NCI-H446 treated with DMSO at 0.1 percent for 48 hours (cell line): ENCODE measurements around the gene ENAH.

Experiments used
- DNase-seq: peaks from one replicate; lab custom pipeline; 2025; lab: John Stamatoyannopoulos, UW

ENAH gene

GRCh38 chr1:225603538-225604354 is 49.2 kb downstream of the ENAH start:
- no peak for DNase-seq

GRCh38 chr1:225602590-225603206 is 50.2 kb downstream of the ENAH start:
- DNase-seq = no peak

DNA sequence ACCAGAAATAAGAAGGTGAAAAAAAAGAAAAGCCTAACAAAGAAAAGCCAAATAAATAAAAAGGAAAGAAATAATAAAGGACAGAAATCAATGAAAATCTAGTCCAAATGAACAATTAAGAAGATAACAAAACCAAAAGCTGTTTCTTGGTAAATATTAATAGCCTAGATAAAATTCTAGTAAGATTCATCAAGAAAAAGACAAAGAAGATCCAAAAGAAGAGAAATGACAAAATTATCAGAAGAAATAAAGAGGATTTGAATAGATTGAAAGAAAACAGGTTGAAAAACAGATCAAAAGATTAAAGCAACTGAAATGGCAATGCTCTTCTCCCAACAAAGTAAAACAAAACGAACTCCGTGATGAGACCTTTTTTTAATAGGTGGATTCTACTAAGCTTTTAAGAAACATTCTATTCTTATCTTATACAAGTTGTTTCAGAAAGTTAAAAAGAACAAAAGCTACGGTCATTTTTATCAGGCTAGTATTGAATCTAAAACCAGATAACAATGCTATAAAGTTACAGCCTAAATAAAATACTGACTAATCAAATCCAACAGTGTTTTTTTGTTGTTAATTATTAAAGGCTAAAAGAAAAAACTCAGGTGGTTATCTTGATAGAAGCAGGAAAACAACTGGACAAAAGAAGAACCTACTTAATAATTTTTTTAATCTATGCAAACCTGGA is 50.9 kb downstream of the ENAH start:
- no peak for DNase-seq

DNA sequence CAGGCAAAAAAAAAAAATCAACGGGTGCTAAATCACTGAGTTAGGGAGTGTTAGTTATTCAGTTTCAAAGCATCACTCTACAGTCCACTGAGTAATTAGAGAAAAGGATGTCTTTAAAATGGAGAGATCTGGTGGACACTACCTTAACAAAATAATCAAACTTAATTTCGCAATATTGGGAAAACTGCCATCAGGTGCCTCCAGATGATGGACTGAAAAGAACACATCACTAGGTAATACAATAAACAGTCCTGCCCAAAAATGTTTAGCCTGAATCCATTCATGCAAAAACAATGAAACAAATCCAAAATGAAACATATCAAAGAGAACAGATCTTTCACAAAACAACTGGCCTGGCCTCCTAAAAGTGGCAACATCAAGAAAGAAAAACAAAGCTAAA is 54.1 kb downstream of the ENAH start:
- no peak for DNase-seq

GRCh38 chr1:225597926-225598575 is 54.9 kb downstream of the ENAH start:
- DNase-seq = no peak

- no peak for DNase-seq
Observed at GRCh38 chr1:225596736-225597135, 56.2 kb downstream of the ENAH start.

DNA sequence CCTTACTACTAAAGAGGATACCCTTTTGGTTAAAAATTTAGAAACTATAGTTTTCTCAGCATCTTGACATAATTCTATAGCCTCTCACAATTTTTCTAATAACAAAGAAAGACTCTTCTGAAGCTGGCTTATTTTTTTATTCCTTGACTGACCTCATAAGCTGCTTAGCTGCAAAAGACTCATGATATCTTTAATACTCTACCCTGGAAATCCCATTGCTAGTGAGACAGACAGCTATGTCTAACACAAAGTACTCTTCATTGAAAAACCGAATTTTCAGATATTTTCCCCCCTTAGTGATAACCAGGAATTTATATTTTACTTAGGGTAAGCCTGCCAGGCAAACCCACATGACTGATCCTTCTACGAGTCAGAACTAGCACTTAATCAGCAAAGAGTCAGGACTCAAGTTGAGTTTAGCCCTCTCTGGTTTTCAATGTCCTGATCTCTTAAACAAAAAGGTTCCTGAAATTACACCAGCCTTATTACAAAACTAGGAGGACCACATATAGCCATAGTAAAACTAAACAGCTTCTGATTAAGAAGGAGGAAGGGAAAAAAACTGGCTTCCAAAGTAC is 56.9 kb downstream of the ENAH start:
- no peak for DNase-seq

DNA sequence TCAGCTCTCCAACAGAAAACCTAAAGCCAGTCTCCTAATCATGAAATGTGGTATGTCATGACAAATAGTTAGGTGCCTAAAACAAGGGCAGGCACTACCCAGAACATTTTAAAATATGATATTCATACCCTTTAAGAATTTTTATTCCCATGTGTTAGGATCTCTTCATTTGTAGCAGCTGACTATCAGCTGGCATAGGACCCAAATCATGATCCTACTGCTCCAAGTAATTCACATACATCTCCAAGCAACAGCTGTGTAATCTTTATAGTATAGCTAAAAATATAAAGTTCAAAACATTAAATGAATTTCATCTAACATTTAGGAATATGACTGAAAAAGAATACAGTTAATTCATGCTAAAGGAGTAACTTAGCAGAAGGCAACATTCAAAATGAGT is 57.5 kb downstream of the ENAH start:
- no peak for DNase-seq

- no peak for DNase-seq
Observed at GRCh38 chr1:225593414-225593813, 59.5 kb downstream of the ENAH start.

DNA sequence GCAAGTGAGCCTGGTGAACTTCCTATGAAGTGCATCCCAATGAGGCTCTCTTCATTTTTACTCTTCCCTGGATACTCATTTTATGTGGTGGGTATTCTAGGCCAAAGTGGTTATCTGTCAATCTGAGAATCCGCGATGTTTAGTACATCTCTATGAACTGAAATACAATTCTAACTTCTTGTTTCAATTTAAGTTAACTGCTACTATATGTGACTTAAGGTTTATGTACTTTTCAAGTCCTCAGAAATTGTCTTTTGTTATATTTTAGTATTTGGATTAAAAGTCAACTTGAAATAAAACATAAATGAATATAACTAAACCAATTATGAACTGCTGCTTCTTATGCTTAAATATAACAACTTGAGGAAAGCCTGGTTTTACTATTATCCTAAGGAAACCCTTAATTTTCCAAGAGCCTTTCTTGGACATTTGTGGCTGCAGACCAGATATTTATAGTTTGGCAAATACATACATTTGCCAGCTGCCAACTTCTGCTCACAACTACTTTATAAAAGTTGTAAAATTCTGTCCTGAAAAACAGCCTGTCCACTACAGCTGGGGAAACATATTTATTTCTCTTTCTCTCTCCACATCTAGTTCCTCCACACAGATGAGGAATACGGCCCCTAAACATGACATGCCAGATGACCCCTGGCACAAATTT is 60.4 kb downstream of the ENAH start:
- DNase-seq = no peak

- DNase-seq = no peak
Observed at GRCh38 chr1:225587310-225587709, 65.6 kb downstream of the ENAH start.

DNA sequence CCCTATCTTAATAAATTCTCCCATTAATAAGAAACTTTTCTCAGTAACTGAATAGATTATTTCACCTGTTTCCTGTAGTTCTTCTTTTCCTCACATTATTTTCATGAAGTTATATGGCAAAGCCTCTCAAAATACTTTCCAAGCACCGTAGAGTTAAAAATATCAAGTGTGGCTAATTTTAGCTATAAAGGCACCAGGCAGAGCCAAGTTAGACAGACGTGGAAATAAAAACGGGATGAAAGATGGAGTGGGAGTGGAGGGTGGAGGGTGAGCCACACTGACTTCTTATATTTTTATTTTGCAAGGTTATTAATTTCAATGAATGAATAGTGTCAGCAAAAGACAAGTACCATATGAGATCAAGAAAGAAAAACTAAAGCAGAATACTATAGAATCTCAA is 71.7 kb downstream of the ENAH start:
- DNase-seq = no peak

DNA sequence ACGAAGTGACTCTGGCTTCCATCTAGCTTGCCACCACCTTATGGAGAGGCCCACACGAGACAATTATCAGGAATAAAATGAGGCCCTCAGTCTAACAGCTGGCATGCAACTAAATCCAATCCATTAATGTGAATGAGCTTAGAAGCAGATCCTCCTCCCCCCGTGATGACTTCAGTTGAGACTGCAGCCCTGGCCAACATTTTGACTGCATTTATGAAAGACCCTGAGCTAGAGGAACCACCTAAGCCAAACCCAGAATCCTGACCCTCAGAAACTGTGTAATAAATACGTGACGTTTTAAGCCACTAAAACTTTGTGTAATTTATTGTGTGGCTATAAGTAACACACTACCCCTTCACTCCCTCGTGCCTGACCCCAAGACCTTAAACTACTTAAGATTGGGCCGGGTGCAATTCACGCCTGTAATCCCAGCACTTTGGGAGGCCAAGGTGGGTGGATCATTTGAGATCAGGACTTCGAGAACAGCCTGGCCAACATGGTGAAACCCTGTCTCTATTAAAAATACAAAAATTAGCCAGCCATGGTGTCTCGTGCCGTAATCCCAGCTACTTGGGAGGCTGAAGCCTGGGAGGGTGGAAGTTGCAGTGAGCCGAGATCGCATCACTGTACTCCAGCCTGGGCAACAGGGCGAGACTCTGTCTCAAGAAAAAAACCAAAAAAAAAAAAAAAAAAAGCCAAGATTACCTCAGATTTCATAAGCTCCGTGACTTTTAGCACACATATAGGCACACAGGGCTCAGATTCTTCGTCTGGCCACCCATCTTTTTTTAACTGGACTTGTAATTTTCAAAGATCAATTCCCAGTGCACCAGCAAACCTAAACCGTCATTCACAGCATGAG is 72.5 kb downstream of the ENAH start:
- peak; percentile 75 for DNase-seq

DNA sequence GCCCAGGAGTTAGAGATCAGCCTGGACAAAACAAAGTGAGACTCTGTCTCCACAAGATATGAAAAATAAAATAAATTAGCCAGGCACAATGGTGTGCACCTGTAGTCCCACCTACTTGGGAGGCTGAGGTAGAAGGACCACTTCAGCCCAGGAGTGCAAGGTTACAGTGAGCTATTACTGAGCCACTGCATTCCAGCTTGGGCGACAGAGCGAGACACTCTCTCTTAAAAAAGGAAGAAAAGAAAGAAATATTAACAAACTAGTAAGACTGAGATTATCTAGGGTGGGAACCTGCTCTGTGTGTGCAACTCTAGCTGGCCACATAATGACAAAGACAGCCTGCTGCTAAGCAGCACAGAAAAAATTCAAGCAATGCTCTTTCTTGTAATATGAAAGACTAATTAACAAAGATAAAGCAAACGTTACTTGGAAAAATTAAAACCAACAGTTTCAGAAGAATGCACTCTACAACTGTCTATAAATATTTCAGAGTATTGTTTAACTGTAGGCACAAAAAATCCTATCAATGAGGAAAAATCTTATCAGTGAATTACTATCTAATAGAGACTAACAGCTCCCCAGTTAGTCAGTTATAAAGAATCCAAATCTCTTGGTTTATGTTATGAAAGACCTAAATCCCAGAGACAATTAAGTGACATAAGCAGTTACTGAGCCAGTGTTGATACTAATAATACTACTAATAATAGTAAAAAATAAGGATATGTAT is 74.5 kb downstream of the ENAH start:
- no peak for DNase-seq

DNA sequence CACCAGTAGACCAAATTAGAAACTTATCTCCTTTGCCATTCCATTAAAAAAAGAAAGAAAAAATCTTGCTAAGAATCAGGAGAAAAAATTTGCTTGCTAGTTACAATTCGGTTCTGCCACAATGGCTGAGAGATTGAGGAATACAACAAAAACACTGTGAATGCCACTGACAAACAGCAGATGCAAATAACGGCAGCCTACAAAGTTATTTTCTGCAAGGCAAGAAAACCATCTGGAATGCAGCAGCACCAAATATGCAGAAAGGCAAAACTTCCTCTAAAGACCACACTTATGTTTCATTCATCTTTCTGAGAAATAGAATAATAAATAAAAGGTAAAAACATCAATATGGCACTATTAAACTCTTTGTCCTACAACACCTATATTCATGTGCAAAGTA is 75.7 kb downstream of the ENAH start:
- no peak for DNase-seq

- no peak for DNase-seq
Observed at GRCh38 chr1:225573216-225573615, 79.7 kb downstream of the ENAH start.

- DNase-seq = no peak
Observed at GRCh38 chr1:225572422-225572821, 80.5 kb downstream of the ENAH start.

- DNase-seq = no peak
Observed at GRCh38 chr1:225567789-225568188, 85.1 kb downstream of the ENAH start.

DNA sequence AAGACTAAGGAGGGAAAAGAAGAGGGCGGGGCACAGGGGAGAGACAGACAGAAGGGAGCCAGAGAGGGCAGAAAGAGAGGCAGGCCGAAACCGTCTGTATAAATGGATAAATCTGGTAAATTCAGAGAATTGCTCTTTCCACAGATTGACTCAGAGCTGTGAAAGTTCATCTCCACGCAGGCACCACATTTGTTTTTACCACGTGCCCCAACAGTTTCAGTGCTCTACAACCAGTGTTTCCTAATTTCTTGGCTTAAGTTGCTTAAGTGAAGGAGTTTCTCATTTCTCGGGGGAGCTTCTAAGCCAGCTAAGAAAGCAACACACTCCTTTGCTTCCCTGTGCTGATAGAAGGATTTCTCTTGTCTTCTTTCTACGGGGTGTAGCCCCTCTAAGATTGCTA is 87.1 kb downstream of the ENAH start:
- DNase-seq = no peak

- DNase-seq = no peak
Observed at GRCh38 chr1:225561675-225562074, 91.2 kb downstream of the ENAH start.
